ENCODE measurements around the gene PAK3.

- no peak for TF ChIP-seq CBX3 (IDR thresholded peaks at IDR 0.05; ENCODE audit: low read depth)
- no peak for TF ChIP-seq CTCF (IDR thresholded peaks at IDR 0.05 in 2 of 3, conservative IDR thresholded peaks at IDR 0.05 in 1 of 3; ENCODE audit: borderline replicate concordance in 1 of 3, insufficient read depth in 1 of 3, low read depth in 2 of 3, low read length in 2 of 3)
- TF ChIP-seq FOSL1 (IDR thresholded peaks at IDR 0.05; ENCODE audit: low read depth): no peak
Measured at GRCh38 chrX:111145878-111146277, 49.9 kb downstream of the PAK3 start.
